GM18499 (cell line): ENCODE measurements around the gene MRPL34.
"Not testable (repeated sequence)": the region's sequence is repeated elsewhere in the genome, so short reads cannot be mapped to it uniquely, and the experiment has no call there.

ENCODE experiments used
- ATAC-seq: cut with Tn5 transposase; IDR thresholded peaks from one replicate; pipeline ENCODE4 v1.9.1; 2021; ENCODE audit warnings: moderate number of reproducible peaks; ENCODE audit not compliant: insufficient read depth, unreplicated experiment

MRPL34 gene

DNA sequence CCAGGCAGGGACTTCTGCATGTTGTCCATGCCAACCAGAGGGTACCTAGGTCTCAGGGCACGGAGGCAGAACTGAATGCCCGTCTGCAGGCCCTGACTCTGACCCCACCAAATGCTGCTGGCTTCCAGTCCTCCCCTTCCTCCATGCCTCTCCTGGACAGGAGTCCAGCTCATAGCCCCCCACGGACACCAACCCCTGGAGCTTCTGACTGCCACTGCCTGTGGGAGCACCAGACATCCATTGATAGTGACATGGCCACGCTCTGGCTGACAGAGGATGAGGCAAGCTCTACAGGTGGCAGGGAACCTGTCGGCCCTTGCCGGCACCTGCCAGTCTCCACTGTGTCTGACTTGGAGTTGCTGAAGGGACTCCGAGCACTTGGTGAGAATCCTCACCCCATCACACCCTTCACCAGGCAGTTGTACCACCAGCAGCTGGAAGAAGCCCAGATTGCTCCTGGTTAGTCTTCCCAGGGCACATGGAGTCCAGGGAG lies 22.1 kb upstream of the MRPL34 start:
- ATAC-seq = no peak

DNA sequence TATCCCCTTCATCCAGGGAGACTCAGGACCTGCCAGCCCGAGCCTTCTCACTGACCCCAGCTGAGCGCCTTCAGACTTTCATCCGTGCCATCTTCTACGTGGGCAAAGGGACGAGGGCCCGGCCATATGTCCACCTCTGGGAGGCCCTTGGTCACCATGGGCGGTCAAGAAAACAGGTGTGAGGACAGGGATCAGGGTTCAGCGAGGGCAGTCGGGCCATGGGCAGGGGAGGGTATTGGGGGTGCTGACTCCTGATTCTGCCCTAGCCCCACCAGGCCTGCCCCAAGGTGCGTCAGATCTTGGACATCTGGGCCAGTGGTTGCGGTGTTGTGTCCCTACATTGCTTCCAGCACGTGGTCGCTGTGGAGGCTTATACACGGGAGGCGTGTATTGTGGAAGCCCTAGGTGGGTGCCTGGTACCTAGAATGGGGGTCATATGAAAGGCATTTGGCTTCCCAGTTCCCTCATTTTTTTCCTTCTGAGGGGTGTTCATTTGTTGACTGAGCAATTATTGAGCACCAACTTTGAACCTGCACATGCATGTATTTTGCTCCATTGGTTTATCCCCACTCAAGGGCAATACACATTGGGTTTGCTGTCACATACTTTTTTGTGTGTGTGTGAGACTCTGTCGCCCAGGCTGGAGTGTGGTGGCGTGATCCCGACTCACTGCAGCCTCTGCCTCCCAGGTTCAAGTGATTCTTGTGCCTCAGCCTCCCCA lies 20.1 kb upstream of the MRPL34 start:
- no peak for ATAC-seq

- no peak for ATAC-seq
These were observed 19.4 kb upstream of the MRPL34 start for GRCh38 chr19:17286263-17286662.

DNA sequence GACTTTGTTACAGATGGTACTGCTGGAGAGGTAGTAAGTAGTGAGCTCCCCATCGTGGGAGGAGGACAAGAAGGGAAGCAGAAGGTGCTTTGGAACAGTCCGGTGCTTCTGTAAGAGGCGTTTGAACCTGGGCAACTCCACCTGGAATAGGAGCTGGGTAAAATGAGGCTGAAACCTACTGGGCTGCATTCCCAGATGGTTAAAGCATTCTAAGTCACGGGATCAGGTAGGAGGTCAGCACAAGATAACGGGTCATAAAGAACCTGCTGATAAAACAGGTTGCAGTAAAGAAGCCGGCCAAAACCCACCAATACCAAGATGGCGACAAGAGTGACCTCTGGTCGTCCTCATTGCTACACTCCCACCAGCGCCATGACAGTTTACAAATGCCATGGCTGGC lies 18.9 kb upstream of the MRPL34 start:
- ATAC-seq = no peak

DNA sequence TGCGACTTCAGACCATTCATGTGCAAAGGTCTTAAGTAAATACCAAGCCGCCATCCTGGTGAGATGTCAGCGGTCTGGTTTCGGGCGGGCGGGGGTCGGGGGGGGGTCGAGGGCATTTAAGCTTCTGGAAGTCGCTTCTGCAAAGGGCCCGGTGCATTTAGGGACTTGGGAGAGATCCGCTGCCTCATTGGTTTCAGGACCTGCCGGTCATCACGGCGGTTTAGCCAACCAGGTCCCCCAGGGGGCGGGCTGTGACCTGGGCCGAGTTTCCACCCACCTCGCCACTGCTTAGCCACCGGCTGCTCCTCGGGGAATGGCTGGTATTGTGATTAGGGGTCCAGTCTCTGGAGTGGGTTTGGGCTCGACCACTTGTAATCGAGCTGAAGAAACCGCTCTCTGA lies 16.2 kb upstream of the MRPL34 start:
- no peak for ATAC-seq

GRCh38 chr19:17292301-17293074 lies 13.2 kb upstream of the MRPL34 start:
- no peak for ATAC-seq

DNA sequence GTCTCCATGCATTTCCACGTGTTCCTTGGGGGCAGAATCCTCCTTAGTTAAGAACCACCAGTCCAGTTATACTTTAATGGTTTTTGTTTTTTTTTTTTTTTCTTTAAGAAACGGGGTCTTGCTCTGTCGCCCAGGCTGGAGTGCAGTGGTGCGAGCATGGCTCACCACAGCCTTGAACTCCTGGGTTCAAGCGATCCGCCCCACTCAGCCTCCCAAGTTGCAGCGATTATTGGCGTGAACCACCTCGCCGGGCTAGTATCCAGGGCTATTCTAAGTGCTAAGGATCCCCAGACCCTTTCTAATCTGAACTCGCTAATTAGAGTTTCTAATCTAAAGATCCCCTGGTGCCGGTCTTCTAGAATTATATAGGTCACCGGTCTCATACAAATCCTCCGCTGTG lies 12.1 kb upstream of the MRPL34 start:
- no peak for ATAC-seq

GRCh38 chr19:17294051-17294891 lies 11.4 kb upstream of the MRPL34 start:
- ATAC-seq = no peak

DNA sequence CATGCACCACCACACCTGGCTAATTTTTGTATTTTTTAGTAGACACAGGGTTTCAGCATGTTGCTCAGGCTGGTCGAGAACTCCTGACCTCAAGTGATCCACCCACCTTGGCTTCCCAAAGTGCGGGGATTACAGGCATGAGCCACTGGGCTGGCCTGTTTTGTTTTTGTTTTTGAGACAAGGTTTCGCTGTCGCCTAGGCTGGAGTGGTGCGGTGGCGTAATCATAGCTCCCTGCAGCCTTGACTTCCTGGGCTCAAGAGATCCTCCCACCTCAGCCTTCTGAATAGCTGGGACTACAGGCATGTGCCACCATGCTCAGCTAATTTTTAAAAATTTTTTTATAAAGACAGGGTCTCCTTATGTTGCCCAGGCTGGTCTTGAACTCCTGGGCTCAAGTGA lies 10.1 kb upstream of the MRPL34 start:
- not testable (repeated sequence) for ATAC-seq

- ATAC-seq = no peak
These were observed 9.4 kb upstream of the MRPL34 start for GRCh38 chr19:17296273-17296672.

GRCh38 chr19:17296976-17297375 lies 8.7 kb upstream of the MRPL34 start:
- no peak for ATAC-seq

GRCh38 chr19:17300992-17301619 lies 4.6 kb upstream of the MRPL34 start:
- no peak for ATAC-seq

DNA sequence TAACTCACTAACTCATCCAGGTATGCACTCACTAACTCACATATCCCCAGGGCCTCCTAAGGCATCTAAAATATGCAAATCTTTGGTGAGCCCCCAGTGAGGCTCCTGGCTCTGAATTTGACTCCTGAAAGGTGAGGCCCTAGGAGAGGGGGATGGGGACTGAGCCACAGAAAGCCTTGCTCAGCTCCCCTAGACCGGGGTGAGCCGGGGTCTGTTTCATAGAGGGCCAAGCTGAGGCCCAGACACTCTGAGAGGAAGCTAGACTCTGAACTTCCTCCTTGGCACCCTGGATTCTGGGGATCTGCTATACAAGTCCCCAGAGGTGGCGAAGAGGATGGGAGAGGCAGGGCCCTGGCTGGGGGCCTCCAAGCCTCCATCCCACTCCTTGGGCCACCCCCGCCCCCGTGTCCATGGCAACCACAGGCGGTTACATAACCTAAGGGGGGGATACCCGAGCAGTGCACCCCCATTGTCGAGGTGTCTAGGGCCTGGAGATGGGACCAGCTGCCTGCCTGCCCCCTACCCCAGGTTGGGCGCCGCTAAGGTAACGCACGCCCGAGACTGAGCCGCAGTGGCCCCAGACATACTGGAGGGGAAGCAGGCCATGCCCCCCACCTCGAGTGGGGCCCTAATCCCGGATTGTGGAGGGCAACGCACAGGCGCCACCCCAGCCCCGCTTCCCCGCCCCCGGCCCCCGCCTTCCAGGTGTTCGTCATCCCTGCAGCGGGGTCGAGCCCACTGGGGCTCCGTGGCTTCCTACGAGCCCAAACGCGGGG lies 3.1 kb upstream of the MRPL34 start:
- no peak for ATAC-seq

DNA sequence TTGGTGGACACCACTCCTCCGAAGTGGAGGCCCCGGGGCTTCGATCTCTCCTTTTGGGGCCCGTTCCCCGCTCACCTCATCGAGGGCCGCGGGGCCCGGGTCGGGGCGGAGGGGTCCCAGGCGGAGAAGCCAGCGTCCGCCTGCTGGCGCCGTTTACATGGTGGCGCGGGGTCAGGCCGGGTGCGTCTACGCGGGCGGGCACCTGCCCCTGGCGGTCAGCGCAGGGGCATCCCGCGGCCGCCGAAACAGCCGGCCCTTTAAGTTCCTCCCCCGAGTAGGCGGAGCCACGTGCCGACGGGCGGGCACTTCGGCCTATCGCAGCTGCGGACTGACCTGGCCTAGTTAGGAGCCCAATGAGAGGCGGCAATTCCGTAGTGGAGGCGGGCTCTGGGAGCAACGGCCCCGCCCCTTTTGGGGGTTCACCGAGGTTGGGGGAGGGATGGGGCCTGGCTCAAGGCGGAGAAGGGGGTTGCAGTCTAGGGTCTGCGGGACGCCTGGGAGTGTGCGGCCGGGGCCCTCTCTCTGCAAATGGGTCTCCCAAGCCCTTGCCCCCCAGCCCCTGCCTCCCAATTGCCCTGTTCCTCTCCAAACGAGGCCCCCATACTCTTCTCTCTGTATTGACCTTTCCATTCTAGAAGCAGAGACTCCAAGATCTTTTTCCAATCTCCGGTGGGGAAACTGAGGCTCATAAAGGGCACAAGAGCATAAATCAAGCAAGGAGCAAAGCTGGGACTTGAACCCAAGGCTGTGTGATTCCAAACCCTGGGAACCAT lies 2.3 kb upstream of the MRPL34 start, which contains the start of gene ABHD8:
ABHD8 (minus strand) TSS at position 259 of the 773 bp plus-strand sequence. CDS start 1,809 bp downstream, outside the sequence.
- ATAC-seq = peak; percentile 30

- ATAC-seq = no peak
These were observed 1.8 kb upstream of the MRPL34 start for GRCh38 chr19:17303940-17304267.

- no peak for ATAC-seq
These were observed 1.1 kb upstream of the MRPL34 start for GRCh38 chr19:17304386-17305215.

GRCh38 chr19:17305216-17305516 lies 506 bp upstream of the MRPL34 start:
- ATAC-seq = no peak

DNA sequence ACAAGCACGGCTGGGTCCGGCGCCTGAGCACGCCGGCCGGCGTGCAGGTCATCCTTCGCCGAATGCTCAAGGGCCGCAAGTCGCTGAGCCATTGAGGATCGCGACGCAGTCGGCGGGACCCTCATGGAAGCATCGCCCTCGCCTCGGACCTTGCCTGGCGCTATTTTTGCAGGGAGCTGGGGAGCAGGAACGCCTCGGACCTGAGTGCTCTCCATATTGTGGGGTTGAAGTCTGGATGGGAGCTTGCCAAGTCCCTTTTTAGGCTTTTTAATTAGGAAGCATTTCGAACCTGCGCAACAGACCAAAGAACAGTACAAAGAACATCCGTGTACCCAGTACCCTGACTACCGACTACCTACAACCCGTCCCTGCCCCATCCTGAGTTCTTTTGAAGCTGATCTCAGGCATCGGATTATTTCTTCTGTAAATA lies 628 bp downstream of the MRPL34 start:
- no peak for ATAC-seq
